Esophagus squamous epithelium (tissue), 4 donors: ENCODE measurements around the gene FILIP1L.

Source experiments
- CTCF ChIP-seq, 6 experiments: fragments of 450-650 bp in 4 of 6; fragments of 200-600 bp in 2 of 6; sonication (generic) in 2 of 6; IDR thresholded peaks; one replicate each; pipeline ENCODE4 v1.5.1; 2016 to 2019; ENCODE audit warnings: antibody characterized with exemption in 6 of 6, mild to moderate bottlenecking in 4 of 6, moderate library complexity in 4 of 6
- POLR2A ChIP-seq, 4 donors: fragments of 450-650 bp; IDR thresholded peaks; one replicate each; pipeline ENCODE4 v1.6.1; 2017; ENCODE audit warnings: antibody characterized with exemption in 4 of 4, mild to moderate bottlenecking in 4 of 4, moderate library complexity in 3 of 4

GRCh38 chr3:100057716-100058575, 56.4 kb downstream of the FILIP1L start:
- TF ChIP-seq CTCF (IDR thresholded peaks at IDR 0.05) (no peak), POLR2A (IDR thresholded peaks at IDR 0.05) (no peak)
